Epidermal melanocyte (primary cell): Measurements from ENCODE around the gene INPP4B.
"Not testable (repeated sequence)": the region's sequence is repeated elsewhere in the genome, so short reads cannot be mapped to it uniquely, and the experiment has no call there.

Experiments
- DNase-seq: peaks from one replicate; pipeline ENCODE4 v3.0.0; 2011; ENCODE audit warnings: low spot score; ENCODE audit not compliant: insufficient read length

Gene INPP4B

DNA sequence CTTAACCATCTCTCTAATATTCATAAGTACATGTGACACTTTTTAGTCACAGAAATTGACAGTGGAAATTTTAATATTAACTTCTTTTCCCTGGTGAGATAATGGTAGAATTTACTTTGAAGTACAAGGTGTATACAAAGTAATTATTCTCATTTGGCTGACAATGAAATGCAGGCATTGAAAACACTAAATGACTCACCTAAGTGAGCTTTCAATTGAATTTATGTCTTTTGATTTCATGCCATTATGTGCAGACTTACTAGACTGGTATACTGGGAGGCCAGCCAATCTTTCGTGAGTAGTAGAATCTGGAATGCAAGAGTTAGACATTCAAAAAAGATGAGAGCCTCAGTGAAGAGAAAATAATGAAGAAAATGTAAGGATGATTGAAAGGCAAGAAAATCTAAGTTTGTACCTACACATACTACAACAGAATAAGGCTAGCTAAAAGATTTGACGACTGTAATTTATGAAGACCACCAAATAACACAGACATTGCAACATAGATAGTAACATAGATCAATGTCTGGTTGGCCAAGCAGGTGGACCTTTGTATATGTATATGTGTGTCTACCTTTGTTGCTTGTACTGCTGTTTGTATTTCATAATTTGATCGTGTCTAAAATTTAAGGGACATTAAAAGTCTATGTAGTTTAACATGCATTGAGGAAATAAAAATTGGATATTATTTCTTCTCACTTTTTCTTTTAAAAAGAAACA, 750.1 kb downstream of the INPP4B start:
- peak; percentile 44 for DNase-seq

DNA sequence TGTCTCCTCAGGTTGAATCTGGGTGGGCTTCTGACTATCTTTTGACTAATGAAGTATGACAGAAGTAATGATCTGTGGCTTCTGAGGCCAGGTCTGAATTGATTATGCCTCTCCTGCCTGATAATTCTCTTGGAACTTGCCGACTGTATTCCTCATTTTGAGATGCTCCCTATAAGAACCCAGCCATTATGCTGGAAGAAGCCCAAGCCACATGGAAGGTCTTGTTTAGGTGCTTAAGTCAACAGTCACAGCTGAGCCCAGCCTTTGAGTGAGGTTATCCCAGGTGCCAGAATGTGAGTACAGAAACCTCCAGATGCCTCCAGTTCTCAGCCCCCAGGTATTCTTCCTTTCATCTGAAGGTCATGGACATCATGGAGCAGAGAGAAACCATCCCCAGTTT, 753.2 kb downstream of the INPP4B start:
- no peak for DNase-seq

DNA sequence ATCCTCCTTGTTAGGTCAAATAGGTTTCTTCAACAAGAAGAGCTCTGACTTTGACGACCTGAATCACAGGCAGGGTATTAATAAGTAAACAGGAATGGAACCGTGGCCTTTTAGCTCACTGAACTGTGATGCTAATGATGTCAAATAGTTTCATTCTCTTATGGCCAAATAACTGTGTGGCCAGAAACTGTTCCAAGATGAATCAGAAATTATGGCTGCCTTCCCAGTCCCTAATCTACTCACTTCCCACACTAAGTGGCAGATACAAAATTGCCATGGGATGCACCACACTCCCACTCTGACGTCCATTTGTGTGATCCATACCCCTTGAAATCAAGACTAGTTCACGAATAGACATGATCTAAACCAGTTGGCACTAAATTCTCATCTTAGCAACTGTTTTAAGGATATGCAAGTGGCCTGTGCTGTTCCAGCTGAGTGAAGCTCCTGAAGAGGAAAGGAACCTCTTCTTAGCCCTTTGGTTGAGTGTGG, 754.4 kb downstream of the INPP4B start:
- no peak for DNase-seq

DNA sequence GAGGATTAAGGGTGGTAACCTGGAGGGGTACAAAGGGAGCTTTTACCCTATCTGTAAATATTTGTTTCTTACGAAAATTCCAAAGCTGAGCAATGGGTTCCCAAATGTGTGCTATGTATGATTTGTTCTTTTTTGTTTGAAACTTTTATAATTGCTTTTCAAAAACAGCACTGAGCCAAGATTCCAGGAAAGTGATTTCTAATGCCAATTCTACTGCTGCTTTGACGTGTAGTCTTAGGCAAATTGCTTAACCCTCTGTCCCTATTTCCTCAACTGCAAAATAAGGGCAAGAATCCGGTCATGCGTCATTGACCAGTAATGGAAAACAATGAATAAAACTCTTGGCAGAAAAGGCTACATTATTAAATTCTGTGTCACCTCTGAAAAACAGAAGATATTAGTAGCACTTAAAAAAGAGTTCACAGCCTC, 755.0 kb downstream of the INPP4B start:
- DNase-seq: no peak

DNA sequence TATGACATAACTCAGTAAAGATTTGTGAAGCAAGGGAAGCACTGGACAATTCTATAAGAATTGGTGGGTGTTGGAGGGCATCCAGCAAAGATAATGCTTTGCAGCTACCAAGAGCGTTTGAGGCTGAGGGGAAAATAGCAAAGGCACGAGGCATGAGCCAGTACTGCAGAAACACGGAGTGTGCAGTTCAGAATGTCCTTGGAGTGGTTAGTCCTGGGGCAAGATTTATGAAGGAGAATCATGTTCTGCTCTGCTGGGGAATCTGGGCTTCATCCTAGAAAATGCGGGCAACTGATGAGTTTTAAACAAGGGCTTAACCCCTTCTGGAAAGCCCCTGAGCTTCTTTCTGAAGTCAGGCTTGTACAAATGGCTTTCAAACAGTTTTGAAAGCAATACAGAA, 757.2 kb downstream of the INPP4B start:
- no peak for DNase-seq

DNA sequence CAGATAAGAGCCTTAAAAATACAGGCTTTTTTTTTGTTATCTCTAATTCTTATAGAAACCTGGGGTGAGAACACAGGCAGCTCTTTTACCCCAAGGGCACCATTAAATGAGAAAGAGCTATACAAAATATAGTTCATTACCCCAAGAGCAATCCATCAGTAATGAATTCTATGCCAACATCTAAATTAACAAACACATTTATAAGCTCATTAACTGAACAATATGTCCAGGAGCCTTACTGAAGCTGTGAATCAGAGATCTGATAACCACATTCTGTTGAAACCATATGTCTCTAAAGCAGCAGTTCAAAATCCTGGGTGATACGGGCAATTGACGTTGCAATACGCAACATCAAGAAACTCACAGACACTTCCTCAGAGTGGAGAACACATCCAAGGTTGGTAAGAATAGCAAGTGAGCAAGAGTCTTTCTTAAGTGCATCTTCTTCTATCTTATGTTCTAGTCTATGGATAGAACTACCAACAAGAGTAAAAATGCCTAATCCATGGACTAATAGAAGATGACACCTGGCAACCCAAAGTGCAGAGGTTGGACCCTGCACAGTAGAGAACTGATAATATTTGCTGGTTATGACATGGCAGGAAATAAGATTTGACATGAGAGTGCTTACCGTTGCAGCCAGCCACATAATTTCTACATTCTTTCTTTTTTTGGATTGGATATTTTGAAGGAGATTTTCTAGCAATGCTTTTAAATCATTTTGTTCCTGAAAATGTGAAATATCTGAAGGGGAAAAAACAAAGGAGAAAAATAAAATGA, 760.4 kb downstream of the INPP4B start:
- DNase-seq: no peak

DNA sequence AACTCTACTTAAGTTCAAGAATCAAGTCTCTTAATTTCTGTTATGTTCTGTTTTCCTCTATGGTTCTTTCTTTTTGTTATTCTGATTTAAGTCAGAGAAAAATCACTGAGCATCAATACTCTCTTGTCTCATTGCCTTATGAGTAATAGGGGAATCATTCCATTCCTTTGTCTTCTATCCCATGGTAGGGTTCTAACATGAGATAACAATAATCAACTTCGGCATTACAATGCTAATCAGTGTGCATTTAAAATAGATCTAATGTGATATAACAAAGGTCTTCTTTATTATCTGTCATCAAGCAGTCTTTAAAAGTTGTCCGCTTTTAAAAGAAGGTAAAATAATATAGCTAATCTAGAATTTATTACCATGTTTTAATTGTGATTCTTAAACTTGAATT, 762.8 kb downstream of the INPP4B start:
- no peak for DNase-seq

DNA sequence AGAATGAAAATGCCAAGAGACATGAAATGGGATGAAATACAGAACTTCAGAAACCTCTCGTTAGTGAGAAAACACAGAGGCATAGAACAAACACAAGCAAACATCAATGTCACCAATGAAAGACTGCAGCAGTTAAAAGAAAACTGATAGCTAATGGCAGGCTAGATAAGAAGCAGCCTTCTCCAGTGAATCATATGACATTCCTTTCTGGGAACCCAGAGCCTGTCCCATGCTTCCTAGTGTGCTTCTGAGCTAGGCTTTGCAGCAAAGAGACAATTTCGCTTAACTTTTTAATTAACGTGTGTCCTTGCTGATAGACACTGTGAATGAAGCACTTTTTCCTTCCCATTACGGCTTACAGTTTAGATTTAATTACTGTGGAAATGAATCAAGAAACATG, 765.1 kb downstream of the INPP4B start:
- DNase-seq: no peak

DNA sequence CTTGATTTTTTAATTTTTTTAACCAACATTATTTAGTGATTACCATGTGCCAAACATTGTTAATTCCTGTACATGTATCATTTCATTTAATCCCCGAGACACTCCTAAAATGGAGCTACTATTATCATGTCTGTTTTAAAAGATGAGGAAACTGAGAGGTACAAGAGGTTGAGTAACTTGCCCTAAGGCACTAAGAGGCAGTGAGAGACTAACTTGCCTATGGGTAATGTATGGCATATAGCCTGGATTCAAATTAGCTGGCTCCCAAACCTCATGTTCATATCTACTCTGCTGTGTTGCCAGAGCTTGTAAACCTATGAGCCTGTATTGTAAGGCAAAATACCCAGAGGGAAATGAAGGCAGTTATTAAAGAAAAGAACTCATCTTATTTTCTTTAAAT, 766.1 kb downstream of the INPP4B start:
- no peak for DNase-seq

DNA sequence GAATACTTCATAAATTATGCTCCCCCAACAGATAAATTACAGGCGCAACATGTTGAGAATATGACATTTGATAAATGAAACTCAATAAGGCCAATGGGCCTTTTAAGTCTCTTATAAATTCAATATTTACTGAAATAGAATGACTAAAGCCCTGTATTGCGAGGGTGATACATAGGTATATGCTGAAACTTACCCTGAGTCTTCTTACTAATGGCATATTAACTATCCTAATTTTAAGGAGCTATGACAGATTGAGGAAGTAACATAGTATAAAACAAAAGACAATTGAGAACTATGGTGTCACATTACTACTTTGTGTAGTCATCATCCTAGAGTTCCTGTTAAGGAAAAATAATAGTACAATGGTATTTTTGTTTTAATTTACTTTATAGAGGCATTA, 769.1 kb downstream of the INPP4B start:
- no peak for DNase-seq

DNA sequence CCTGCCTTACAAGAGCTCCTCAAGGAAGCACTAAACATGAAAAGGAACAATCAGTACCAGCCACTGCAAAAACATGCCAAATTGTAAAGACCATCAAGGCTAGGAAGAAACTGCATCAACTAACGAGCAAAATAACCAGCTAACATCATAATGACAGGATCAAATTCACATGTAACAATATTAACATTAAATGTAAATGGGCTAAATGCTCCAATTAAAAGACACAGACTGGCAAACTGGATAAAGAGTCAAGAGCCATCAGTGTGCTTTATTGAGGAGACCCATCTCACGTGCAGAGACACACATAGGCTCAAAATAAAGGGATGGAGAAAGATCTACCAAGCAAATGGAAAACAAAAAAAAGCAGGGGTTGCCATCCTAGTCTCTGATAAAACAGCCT, 777.8 kb downstream of the INPP4B start:
- not testable (repeated sequence) for DNase-seq

DNA sequence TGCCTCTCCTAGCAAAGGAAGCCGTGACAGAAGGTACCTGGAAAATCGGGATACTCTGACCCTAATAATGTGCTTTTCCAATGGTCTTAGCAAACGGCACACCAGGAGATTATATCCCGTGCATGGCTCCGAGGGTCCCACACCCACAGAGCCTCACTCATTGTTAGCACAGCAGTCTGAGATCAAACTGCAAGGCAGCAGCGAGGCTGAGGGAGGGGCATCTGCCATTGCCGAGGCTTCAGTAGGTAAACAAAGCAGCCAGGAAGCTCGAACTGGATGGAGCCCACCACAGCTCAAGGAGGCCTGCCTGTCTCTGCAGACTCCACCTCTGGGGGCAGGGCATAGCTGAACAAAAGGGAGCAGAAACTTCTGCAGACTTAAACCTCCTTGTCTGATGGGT, 779.5 kb downstream of the INPP4B start:
- DNase-seq: not testable (repeated sequence)

DNA sequence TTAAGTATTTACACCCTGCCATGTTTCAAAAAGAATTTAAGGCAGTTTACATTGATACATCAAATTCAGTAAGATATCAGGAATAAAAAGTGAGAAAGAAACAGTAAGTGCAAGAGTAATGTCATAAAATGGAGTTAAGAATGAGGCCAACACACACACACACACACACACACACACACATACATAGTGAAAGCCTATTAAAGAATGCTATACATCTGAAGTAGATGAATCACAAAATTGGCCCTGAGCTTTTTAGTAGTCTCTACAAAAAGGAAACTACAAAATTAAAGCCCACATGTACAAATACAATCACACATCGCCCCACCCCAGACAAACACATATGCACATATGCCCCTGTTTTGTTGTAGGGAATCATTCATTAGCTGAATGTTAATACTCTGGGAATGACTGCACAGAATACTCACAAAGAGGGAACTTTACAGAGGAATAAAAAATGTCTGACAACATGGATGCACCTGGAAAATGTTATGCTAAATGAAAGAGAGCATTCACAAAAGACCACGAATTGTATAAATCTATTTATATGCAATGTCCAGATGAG, 780.9 kb downstream of the INPP4B start:
- no peak for DNase-seq

DNA sequence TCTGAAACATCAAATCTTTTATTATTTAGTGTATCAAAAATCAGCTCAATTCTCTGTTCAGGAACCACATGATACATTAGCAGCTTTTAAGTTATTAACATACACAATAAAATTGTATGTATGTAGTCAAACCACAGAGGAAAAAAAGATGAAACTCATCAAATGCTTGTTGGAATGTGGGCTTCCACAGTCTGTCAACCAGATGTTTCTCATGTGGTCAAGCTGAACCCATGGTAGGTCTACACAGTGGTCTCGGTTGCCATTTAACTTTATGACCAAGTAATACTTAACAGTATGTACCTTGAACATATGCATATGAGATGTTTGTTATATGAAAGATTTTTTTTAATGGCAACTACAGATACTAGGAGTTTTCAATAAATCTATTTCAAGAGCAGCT, 781.9 kb downstream of the INPP4B start:
- no peak for DNase-seq

DNA sequence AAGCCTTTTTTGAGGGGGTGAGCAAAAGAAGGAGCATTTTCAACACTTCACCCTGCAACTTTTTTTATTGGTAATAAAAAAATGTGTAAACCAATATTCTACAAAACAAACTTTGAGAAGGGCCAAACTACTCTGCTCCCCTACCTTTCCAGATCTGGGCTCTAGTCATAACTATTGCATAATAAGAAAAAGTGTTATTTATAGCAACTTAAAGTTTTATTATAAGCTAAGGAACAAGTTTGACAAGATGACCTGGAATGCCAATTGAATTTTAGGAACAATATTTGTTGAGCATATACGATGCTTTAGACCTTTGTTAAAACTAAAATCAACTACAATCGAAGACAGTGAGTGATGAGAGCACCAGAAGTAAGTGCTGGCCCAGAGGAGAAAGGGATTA, 800.1 kb downstream of the INPP4B start:
- DNase-seq: no peak

DNA sequence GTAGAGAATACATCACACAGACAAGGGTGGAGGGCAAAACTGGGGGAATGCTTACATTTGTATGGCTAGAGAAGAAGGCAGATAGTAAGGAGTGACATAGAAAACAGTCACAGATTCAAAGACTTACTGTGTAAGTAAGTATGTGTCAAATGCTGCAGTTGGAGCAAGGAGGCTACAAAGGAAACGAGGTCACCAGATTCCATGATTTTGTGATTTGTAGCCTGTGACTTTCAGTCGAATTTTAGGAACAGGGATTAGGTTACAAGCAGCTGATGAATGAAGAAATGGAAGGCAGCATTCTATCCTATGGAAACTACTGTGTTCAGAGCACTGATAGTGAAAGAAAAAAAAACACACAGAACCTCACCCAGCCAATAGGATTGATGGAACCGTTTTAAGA, 801.8 kb downstream of the INPP4B start:
- DNase-seq: no peak

DNA sequence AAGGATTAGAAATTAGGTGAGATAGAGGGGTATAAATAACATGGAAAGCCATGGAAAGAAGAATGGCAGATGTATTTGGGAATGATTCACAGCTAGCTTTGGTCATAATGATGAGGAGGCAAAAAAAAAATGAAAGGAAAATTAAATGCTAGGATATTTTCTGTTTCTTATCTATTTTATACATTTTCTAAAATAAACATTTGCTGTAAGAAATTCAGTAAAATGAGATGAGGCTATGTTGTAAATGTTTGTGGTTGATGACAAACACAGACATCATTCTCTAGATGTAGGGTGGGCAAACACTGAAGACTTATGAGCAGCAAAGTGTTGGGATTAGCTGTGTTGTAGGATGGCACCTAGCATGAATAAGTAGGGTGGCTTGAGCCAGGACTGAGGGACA, 802.6 kb downstream of the INPP4B start:
- no peak for DNase-seq

DNA sequence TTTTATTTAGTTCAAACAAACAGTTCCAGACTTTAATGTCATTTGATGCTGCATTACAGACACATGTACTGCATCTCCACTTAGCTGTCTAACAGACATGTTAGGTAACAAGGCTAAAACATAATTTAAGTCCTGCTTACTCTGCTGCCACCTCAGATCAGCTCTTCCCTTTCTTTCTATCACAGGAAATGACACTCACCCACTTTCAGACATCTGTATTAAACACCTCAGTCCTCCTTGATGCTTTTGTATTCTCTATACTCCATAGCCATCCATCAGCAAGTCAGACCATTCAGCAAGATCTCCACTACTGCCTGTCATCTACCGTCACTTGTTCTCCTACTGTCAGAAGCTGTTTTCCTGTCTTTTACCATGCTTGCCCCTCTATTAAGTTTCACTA, 804.3 kb downstream of the INPP4B start:
- no peak for DNase-seq

DNA sequence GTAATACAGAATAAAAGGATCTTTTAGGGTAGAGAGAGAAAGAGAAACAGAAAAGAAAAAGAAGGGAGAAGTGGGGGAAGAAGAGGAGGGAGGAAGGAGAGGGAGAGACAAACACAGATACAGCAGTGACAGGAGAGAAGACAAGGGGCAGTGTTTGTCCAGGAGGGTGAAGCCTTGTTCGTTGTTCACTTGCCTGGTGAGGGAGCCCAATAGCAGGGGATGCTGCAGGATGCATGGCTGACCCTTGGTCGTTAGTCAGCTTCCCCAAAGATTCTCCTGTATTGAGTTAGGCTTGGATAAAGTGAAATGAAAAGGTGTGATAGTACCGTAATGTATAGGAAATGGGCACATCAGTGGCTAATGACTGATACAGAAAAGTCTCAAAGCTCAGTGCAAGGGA, 806.1 kb downstream of the INPP4B start:
- DNase-seq: no peak

DNA sequence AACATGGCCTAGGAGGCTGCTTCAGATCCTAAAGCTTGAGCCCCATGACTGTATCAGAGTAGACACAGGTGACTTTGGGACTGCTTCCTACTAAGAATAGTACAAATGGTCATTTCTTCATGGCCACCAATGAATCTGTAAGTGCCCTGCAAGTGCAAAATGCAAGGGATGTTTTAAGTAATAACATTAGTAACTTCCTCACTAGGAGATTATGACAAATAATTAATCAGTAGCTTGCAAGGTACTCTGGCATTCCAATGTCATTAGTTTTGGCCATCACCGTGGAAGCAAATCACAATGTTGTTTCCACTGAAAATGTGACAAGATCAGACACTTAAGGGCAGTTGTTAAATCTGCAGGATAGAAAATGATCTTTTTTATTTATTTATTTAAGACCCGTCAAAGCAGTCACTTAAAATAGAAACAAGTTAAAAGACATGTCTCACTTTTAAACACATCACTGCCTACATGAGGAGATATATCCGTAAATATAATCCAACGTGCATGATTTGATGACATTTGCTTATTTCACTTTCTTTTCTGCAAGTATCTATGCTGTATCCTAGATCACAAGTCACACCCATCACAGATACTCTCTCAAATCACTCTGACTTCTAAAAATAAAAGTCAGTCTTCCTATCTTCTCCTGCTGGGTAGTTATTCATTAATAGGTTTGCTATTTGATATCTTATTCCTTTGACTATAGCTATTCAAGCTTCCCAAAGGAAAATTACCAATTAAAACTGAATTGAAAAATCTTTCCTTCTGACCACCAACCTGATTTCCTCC, 809.1 kb downstream of the INPP4B start:
- DNase-seq: no peak

DNA sequence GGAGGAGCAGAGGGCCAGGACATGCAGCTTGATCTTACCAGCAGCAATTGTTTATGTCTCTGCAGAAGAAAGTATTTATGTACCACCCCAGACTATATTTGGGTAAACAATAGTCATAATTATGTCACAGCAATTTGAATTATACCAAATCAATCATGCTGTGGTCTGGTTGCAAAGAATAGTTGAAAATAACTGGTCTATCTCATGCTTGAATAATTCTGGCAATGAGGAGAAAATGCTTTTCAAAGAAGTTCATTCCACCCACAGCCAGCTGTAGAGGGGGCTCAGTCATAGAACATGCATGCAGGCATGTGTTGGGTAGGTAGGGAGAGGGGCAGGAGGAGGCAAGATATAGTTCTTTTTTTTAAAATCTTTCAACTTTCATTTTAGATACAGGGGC, 810.5 kb downstream of the INPP4B start:
- DNase-seq: no peak

DNA sequence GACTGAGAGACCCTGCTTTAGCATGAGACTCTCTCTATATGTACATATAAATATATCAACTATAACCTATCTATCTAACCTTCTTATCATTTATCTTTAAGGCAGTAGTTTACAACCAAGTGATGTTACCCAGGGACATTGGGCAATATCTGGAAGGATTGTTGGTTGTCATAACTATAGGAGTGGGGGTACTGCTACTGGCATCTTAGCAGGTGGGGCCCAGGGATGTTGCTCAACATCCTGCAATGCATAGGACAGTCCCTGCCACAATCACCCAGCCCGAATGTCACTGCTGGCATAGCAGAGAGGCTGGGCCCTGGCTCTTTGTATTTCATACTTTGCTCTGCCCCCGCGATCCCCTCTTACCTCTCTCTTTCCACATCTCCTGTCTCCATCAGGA, 812.0 kb downstream of the INPP4B start:
- no peak for DNase-seq
